Fibroblast of lung (primary cell): ENCODE measurements around the gene CNNM3.

ENCODE experiments used
- CTCF ChIP-seq, 2 donors: IDR thresholded peaks in 1 of 2; conservative IDR thresholded peaks in 1 of 2; 1 replicate in 1 of 2; 2 replicates in 1 of 2; pipeline ENCODE4 v1.5.1; 2011 to 2012; ENCODE audit warnings: low read length in 2 of 2, control low read depth in 1 of 2, inconsistent platforms in 1 of 2, low read depth in 1 of 2, mild to moderate bottlenecking in 1 of 2
- EZH2 ChIP-seq: IDR thresholded peaks from 2 replicates; pipeline ENCODE4 v1.5.1; 2012; ENCODE audit warnings: low read length, control low read depth, mild to moderate bottlenecking; ENCODE audit errors: missing control alignments

GRCh38 chr2:96856776-96857666 lies 41.0 kb downstream of the CNNM3 start:
- TF ChIP-seq CTCF (conservative IDR thresholded peaks at IDR 0.05 in 1 of 2, IDR thresholded peaks at IDR 0.05 in 1 of 2; ENCODE audit: low read depth in 1 of 2, low read length in 2 of 2) (no peak), EZH2 (no peak)
